ENCODE data around the gene CFAP126.

DNA sequence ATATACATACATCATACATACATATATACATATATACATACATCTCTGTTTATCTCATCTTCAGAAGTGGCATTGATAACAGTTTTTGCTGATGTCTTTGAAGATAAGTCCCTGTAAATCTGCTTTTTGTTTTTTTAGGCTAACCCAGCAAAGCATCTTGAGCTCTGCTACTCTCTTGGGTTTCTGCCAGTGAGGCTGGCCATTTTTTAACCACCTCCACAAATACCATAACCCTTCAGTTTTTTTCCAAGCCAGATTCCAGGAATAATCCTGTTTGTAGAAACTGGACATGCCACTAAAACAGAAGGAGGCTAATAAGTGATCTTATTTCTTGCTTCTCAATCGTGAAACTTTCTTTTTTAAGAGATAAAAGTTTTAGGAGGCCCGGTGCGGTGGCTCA, 31.9 kb downstream of the CFAP126 start:
- TF ChIP-seq, protein P1, sequence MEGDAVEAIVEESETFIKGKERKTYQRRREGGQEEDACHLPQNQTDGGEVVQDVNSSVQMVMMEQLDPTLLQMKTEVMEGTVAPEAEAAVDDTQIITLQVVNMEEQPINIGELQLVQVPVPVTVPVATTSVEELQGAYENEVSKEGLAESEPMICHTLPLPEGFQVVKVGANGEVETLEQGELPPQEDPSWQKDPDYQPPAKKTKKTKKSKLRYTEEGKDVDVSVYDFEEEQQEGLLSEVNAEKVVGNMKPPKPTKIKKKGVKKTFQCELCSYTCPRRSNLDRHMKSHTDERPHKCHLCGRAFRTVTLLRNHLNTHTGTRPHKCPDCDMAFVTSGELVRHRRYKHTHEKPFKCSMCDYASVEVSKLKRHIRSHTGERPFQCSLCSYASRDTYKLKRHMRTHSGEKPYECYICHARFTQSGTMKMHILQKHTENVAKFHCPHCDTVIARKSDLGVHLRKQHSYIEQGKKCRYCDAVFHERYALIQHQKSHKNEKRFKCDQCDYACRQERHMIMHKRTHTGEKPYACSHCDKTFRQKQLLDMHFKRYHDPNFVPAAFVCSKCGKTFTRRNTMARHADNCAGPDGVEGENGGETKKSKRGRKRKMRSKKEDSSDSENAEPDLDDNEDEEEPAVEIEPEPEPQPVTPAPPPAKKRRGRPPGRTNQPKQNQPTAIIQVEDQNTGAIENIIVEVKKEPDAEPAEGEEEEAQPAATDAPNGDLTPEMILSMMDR (IDR thresholded peaks at IDR 0.05): no peak
- no peak for TF ChIP-seq POLR2A (IDR thresholded peaks at IDR 0.05)
